PFSK-1 (cell line): ENCODE results near the gene CX3CL1. TPM values are rescaled to one million over a fixed set of nuclear protein-coding genes. Genes with fewer than 3 reads are reported as not detected.

Experiments
- FOXP2 ChIP-seq: optimal IDR thresholded peaks from 2 replicates; pipeline ENCODE3; 2011; ENCODE audit warnings: borderline replicate concordance, control low read depth, inconsistent platforms; ENCODE audit not compliant: insufficient read depth; ENCODE audit errors: extremely low read length, extremely low read depth
- POLR2AphosphoS5 ChIP-seq: IDR thresholded peaks from 2 replicates; pipeline ENCODE4 v1.6.1; 2012; ENCODE audit warnings: low read depth, mild to moderate bottlenecking, control low read depth, low read length, moderate library complexity
- REST ChIP-seq, 2 experiments: IDR thresholded peaks; 2 replicates each; pipeline versions ENCODE4 v1.6.1 to v1.8.0; 2011 to 2012; ENCODE audit warnings: low read depth in 2 of 2, low read length in 2 of 2, control low read depth in 1 of 2, inconsistent platforms in 1 of 2, mild to moderate bottlenecking in 1 of 2, moderate library complexity in 1 of 2; ENCODE audit not compliant: insufficient read depth in 1 of 2
- SIN3A ChIP-seq: IDR thresholded peaks from 2 replicates; pipeline ENCODE4 v1.6.1; 2012; ENCODE audit warnings: mild to moderate bottlenecking, low read length, moderate library complexity, borderline replicate concordance; ENCODE audit not compliant: insufficient read depth
- TAF1 ChIP-seq: IDR thresholded peaks from 2 replicates; pipeline ENCODE4 v1.6.1; 2012; ENCODE audit warnings: low read length, control low read depth, borderline replicate concordance; ENCODE audit not compliant: insufficient read depth
- polyA plus RNA-seq: library from polyadenylated mRNA; unstranded; fragments of >200 nt; gene quantifications from one replicate; pipeline ENCODE4 v1.2.1, GENCODE V29; 2012; ENCODE audit warnings: low read depth, missing spikeins; ENCODE audit not compliant: insufficient read length

The CX3CL1 gene
- 2.4 TPM for polyA plus RNA-seq

- no peak for TF ChIP-seq REST (IDR thresholded peaks at IDR 0.05; ENCODE audit: insufficient read depth in 1 of 2, low read depth in 2 of 2, low read length in 2 of 2)
- TF ChIP-seq FOXP2 = no peak
- TF ChIP-seq TAF1 = no peak
- TF ChIP-seq SIN3A = no peak
- TF ChIP-seq POLR2AphosphoS5 = no peak
Observed at GRCh38 chr16:57372372-57373116, at the start of gene CX3CL1. TSS of gene CX3CL1 (plus strand) at chr16:57372490. CDS start at chr16:57372569, 79 bp downstream.

- TF ChIP-seq SIN3A = no peak
- no peak for TF ChIP-seq FOXP2
- TF ChIP-seq POLR2AphosphoS5 = no peak
- no peak for TF ChIP-seq TAF1
- TF ChIP-seq REST (IDR thresholded peaks at IDR 0.05; ENCODE audit: insufficient read depth in 1 of 2, low read depth in 2 of 2, low read length in 2 of 2) = no peak
Observed at GRCh38 chr16:57324749-57325148, 47.5 kb upstream of the CX3CL1 start.

GRCh38 chr16:57325458-57325857 lies 46.8 kb upstream of the CX3CL1 start:
- TF ChIP-seq FOXP2 = no peak
- TF ChIP-seq REST (IDR thresholded peaks at IDR 0.05; ENCODE audit: insufficient read depth in 1 of 2, low read depth in 2 of 2, low read length in 2 of 2) = no peak
- no peak for TF ChIP-seq TAF1
- TF ChIP-seq POLR2AphosphoS5 = no peak
- TF ChIP-seq SIN3A = no peak

- no peak for TF ChIP-seq POLR2AphosphoS5
- TF ChIP-seq SIN3A = no peak
- no peak for TF ChIP-seq FOXP2
- TF ChIP-seq REST (IDR thresholded peaks at IDR 0.05; ENCODE audit: insufficient read depth in 1 of 2, low read depth in 2 of 2, low read length in 2 of 2) = no peak
- TF ChIP-seq TAF1 = no peak
Observed at GRCh38 chr16:57329718-57330327, 42.5 kb upstream of the CX3CL1 start.
